Measurements from ENCODE around the gene PRKCSH.
"Not testable (repeated sequence)": the region's sequence is repeated elsewhere in the genome, so short reads cannot be mapped to it uniquely, and the experiment has no call there.

PRKCSH gene, protein sequence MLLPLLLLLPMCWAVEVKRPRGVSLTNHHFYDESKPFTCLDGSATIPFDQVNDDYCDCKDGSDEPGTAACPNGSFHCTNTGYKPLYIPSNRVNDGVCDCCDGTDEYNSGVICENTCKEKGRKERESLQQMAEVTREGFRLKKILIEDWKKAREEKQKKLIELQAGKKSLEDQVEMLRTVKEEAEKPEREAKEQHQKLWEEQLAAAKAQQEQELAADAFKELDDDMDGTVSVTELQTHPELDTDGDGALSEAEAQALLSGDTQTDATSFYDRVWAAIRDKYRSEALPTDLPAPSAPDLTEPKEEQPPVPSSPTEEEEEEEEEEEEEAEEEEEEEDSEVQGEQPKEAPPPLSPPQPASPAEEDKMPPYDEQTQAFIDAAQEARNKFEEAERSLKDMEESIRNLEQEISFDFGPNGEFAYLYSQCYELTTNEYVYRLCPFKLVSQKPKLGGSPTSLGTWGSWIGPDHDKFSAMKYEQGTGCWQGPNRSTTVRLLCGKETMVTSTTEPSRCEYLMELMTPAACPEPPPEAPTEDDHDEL

DNA sequence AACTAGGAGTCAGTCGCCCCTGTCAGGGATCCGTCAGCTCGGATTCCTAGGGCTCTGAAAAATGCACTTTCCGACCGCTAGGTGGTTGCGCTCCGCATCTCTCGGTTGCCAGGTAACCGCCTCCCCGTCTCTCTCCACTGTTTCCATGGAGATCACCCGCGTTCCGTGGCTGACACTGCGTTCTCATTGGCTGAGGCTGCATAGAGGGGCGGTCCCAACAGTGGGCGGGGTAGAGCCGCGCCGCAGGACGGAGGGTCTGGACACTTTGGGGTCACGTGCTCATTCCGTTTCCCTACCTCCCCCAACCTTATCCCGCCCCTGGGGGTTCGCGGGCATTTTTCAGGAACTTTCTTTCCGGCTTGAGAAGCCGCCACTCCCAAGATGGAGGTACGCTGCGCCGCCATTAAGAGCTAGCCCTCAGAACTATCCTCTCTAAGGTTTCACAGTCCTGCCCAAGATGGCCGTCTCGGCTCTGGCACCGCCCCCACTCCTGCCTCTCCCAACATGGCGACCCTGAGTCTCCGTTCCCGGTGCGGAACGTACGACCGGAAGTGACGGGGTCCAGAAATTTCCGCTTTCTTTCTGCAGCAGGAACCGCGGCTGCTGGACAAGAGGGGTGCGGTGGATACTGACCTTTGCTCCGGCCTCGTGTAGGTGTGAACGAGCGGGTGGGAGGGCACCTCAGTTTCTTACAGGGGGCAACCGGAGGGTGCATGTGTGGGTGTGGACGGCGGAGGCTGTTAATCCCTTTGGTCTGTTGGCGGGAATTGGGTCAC, at the start of gene PRKCSH, which contains the start of gene ODAD3:
TSS of gene PRKCSH (plus strand) at position 579 of the 776 bp plus-strand sequence. CDS start 483 bp downstream, outside the sequence.
TSS of gene ODAD3 (minus strand) at position 65 of the 776 bp plus-strand sequence. CDS start 105 bp downstream, outside the sequence.
- DNase-seq: peak; percentile 99

GRCh38 chr19:11387162-11388034, 48.0 kb upstream of the PRKCSH start:
- DNase-seq: no peak

- no peak for DNase-seq
Measured at GRCh38 chr19:11390359-11390758, 45.1 kb upstream of the PRKCSH start.

DNA sequence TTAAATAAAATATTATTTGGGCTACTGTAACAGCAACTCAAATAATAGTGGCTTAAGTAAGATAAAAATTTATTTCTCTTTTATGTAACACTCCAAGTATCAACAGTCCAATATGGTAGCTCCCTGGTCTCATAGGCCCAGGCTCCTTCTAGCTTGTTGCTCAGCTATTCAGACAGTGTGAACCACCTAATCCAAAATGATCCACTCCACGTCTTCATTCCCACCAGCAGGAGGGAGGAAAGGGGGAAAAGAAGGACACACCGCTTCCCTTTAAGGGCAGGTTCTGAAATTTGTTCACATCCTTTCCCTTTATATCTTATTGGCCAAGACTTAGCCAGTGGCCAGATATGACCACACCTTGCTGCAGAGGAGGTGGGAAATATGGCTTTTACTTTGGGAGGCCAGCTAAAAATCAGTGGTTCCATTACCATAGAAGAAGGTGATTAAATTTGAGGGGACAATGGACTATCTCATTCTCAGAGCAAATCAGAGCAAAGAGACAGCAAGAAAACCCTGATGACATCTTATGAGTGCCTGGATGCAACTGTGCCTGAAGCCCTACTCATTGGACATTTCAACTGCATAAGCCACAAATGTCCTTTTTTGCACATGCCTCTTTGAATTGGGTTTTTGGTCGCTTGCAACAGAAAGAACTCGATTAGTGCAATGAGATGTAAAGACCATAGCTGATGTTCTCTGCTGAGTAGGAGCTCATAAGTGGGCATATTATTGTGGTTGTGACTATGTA, 44.3 kb upstream of the PRKCSH start:
- DNase-seq: no peak

DNA sequence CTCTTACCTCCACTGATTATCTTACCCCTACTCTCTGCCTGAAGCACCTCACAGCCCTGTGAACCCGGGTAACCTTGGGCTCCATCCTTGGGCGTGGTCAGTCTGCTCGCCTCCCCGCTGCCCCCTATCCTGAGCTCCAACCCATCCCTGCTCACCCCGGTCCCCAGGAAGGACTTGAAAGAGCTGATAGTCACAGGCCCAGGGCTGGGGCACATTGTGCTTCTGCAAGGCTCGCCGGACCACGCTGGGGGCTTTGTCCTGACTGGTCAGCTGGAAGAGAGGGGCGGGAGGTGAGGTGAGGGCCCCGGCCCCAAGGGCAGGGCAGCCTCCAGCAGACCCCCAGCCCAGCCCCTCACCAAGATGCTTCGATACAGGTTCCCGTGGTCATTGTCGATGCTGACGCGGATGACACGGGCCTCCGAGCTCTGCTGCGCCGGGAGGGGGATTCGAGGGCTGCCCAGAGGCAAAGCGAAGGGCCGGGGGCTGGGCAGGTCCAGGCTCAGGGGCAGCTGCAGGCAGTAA, 38.3 kb upstream of the PRKCSH start:
- DNase-seq: no peak

- DNase-seq: no peak
Measured at GRCh38 chr19:11399667-11400066, 35.8 kb upstream of the PRKCSH start.

GRCh38 chr19:11400798-11401197, 34.6 kb upstream of the PRKCSH start:
- DNase-seq: no peak

- no peak for DNase-seq
Measured at GRCh38 chr19:11401808-11402543, 33.5 kb upstream of the PRKCSH start.

DNA sequence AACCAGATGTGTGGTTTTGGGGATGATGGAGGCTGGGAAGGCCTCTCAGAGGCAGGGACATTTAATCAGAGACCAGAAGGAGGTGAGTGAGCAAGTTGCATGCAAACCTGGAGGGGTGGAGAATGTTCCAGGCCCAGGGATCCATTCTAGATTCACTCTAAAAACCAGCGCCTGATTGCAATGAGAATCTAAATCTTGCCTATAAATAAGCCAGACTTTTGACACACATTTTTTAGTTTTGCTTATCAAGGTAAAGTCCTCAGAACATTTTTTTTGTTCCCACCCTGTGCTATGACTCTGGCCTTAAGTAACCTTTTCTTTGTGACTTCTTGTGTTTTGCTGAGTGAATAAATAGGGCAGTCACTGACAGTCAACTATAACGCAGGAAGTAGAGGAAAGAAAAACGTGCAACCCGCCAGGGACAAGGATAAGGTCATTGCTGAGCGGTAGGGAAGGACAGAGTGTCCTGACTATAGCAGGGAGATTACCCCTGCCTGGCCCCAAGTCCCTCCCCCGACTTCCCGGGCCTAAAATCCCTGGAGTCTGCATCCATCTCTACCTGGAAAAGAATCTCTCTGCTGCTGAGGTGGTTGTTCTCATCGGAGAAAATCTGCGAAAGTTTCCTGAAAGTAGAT, 30.7 kb upstream of the PRKCSH start:
- no peak for DNase-seq

- no peak for DNase-seq
Measured at GRCh38 chr19:11405846-11406643, 29.4 kb upstream of the PRKCSH start.

GRCh38 chr19:11406703-11407236, 28.7 kb upstream of the PRKCSH start:
- not testable (repeated sequence) for DNase-seq

DNA sequence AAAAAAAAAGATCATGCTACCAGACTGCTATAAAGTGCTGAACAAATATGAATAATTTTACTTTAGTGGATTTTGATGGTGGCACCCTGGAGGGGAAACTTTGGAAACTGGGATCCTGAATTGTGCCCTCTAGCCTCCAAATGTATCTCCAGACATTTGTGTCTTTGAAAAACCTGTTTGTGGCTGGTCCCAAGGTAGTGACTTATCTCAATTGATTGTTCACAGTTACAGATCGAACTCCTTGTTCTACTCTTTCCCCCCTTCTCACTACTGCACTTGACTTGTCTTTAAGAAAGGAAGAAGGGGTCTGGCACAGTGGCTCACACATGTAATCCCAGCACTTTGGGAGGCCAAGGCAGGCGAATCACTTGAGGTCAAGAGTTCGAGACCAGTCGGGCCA, 26.8 kb upstream of the PRKCSH start:
- DNase-seq: no peak

- no peak for DNase-seq
Measured at GRCh38 chr19:11410682-11411081, 24.8 kb upstream of the PRKCSH start.

GRCh38 chr19:11414544-11414943, 20.9 kb upstream of the PRKCSH start:
- DNase-seq: no peak

- no peak for DNase-seq
Measured at GRCh38 chr19:11416346-11417052, 18.9 kb upstream of the PRKCSH start.

DNA sequence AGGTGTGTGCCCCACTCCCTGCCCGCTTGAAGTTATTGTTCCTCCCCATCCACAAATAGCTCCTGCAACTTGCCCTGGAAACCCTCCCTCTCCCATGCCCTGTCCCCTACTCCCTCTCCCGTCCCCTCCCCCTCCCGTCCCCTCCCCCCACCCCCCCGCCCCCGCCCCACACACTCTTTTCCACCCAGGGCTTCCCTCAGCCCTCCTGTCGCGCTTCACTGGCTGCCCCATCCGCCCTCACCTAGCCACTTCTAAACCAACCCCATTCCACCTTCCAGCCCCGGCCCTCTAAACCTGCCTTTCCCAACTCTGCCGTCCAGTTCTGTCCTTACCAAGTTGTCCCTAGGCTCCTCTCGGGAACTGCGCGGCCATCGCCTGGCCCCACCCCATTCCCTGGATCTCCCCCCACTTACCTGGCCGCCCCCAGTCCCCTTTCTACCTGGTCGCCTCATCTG, 17.3 kb upstream of the PRKCSH start:
- DNase-seq: no peak

DNA sequence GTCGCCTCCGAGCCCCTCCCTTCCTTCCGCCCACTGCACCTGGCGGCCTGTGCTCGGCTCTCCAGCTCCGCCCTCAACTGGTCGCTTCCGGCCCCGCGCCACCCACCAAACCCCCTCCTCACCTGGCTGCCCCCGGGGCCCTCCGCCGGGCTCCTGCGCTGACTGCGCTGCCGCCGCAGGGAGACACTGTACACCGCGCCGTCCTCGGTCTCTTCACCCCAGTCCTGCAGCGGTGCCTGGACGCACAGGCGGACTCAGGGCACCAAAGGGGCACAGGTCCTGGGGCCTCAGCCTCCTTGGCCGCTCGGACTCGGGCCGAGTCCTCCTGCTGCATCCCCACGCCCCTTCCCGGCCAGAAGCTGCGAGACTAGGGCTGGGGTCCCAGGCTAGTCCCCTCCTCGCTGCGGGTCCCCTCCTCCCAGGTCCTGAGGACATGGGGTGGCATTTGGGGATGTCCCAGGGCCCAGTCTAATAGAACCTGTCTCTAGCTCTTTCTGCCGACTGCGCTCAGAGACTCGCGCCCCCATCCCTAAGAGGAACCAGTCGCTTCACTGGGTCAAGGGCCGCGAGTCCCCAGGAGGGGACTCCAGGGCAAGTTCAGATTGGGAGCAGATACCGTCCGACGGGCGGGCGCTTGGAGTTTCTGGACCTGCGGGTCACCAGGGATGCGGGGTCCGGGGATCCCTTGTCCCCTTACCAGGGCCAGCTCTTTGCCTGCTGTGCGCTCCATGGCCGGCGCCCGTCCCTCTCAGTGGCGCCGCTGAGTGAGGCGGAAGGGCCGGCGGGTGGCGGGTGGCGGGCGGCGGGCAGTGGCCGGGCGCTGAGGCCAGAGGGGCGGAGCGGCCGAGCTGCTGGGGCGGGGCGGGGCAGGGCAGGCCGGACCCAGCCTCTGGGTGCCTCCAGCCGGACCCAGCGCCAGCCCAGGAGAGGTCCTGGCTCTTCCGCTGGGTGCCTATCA, 16.6 kb upstream of the PRKCSH start, which contains the start of gene RGL3:
TSS of gene RGL3 (minus strand) at position 766 of the 958 bp plus-strand sequence. CDS start at position 730, 36 bp downstream.
- no peak for DNase-seq

Measured in bone marrow (tissue), 2 donors.